GM20000 (cell line): Measurements from ENCODE around the gene BBS9.

Source experiments
- DNase-seq: peaks from one replicate; pipeline ENCODE4 v3.0.0; 2012; ENCODE audit warnings: low spot score
- TF ChIP-seq, protein P1 (sequence below): IDR thresholded peaks from 2 replicates; pipeline ENCODE4 v1.5.1; 2012; ENCODE audit warnings: mild to moderate bottlenecking, control low read depth; ENCODE audit errors: extremely low read depth, missing control alignments

BBS9 gene

DNA sequence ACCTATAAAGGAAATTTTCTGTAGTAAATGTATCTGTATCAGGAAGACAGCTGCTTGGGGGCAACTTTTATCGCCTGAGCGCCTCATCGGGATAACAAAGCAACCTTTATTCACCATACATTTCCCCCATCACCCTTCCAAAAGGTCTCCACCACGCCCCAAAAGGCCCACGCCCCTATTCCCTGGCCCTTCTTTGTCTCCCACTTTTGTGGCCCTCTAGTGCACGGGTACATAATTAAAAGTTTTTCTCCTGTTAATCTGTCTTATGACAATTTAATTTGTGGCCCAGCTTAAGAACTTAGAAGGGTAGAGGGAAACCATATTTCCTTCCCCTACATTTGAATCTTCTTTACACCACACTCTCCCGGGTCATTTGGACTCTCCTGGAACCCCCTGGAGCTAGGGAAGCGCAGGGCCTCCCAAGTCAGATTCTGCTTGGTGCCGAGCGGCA is 20.8 kb upstream of the BBS9 start:
- TF ChIP-seq, protein P1, sequence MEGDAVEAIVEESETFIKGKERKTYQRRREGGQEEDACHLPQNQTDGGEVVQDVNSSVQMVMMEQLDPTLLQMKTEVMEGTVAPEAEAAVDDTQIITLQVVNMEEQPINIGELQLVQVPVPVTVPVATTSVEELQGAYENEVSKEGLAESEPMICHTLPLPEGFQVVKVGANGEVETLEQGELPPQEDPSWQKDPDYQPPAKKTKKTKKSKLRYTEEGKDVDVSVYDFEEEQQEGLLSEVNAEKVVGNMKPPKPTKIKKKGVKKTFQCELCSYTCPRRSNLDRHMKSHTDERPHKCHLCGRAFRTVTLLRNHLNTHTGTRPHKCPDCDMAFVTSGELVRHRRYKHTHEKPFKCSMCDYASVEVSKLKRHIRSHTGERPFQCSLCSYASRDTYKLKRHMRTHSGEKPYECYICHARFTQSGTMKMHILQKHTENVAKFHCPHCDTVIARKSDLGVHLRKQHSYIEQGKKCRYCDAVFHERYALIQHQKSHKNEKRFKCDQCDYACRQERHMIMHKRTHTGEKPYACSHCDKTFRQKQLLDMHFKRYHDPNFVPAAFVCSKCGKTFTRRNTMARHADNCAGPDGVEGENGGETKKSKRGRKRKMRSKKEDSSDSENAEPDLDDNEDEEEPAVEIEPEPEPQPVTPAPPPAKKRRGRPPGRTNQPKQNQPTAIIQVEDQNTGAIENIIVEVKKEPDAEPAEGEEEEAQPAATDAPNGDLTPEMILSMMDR = no peak
- peak; percentile 27 for DNase-seq

DNA sequence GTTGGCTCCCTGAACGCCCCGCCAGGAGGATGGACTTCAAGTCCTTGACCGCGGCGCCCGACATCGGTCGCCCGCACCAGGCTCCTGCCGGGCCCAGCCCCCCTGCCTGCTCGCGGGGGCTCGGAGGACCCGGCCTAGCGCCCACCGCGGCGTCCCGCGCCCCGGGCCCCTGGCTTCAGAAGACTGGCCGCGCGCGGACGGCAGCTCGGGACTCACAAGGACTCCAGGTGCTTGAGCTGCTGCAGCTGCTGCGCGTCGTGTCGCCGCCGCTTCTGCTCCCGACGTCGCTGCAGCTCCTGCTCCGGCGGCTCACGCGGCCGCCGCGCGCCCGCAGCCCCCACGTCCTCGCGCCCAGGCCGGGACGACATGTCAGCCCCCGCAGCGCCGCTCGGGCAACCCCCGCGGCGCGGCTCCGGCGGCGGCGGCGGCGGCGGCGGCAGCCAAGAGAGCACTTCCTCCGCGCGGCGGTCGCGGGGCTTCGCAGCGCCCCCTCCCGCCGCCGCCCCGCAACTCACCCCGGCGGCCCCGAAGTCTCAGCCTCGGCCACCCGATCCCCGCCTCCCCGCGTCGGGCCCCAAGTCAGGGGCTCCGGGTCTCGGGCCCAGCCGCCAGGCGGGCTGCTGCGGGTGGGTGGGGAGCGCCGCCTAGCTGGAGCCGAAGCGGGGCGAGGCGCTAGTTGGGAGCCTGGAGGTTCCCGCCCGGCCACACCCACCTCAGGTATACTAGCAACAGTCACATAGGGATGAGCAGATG is 20.2 kb upstream of the BBS9 start, which contains the start of gene RP9:
TSS of gene RP9 (minus strand) at position 400 of the 753 bp plus-strand sequence. CDS start at position 368, 32 bp downstream.
- TF ChIP-seq, protein P1 = peak; percentile 75
- DNase-seq = peak; percentile 92

DNA sequence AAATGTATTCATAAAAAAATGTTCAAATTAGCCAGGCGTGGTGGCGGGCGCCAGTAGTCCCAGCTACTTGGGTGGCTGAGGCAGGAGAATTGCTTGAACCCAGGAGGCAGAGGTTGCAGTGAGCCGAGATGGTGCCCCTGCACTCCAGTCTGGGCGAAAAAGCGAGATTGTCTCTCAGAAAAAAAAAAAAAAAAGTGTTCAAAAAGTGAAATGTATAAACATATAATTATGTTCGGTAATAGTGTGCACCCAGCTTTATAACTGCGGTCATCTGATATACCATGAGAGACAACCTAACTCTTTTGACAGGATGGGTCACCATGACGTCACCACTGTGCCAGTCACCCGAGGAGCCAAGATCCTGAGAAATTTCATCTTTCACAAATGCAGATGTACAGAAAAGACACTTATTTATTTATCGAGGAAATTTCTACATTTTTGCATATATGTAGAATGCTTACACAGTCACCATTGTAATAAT is 19.6 kb upstream of the BBS9 start:
- TF ChIP-seq, protein P1 = no peak
- DNase-seq = no peak

DNA sequence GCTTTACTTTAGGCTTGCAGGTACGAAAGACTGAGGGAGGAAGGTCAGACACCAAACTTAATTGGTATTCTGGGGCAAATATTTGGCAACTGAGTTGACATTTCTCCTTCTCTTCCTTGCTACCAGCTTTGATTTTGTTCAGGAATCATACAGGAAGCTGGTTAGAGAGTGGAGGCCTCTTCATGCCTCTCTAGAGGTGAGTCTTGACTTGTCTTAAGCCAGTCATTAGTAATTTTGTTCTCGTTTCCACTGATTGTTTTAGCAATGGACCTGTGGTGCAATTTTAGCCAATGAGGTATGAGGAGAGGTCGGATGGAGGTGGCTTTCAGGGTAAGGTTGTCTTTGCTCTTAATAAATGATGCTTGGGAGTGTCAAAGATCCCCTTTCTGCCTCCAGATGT is 17.8 kb upstream of the BBS9 start:
- no peak for DNase-seq
- TF ChIP-seq, protein P1 = no peak

DNA sequence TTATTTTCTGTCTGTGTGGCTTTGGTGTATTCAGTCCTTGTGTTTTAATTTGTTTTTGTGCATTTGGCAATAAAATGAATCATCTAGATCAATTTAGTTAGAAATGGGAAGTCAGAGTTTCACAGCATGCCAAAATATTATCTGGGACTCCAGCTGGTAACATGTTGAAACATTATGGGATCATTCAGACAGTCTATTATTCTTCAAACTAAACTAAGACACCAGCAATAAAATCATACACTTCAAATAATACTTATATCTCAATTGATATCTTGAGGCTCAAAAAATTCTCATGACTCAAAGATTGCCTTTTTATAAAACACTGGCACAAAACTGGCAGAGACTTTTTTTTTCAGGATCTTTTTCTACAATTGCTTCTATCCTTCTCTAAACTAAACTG is 14.4 kb upstream of the BBS9 start:
- no peak for DNase-seq
- TF ChIP-seq, protein P1 = no peak

DNA sequence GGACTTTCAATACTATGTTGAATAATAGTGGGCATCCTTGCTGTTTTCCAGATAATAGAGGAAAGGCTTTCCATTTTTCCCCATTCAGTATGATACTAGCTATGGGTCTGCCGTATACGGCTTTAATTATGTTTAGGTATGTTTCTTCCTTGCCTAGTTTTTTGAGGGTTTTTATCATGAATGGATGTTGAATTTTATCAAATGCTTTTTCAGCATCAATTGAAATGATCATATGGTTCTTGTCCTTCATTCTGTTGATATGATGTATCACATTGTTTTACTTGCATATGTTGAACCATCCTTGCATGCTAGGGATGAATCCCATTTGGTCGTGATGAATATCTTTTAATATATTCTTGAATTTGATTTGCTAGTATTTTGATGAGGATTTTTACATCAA is 11.0 kb upstream of the BBS9 start:
- TF ChIP-seq, protein P1 = no peak
- no peak for DNase-seq

DNA sequence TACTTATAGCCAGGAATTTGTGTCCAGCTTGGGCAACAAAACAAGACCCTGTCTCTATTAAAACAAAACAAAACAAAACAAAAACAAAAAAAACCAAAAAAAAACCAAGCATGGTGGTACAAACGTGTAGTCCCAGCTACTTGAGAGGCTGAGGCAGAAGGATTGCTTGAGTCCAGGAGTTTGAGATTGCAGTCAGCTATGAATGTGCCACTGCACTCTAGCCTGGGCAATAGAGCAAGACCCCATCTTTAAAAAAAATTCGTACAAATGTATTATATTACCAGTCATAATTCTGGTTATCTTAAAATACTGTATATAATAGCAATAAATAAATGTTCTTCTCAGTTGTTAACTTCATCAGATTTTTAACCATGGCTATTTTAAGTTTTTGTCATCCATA is 2.3 kb upstream of the BBS9 start:
- no peak for DNase-seq
- TF ChIP-seq, protein P1 = no peak
